ENCODE results near the gene ERC1. TPM values are rescaled to one million over a fixed set of nuclear protein-coding genes. Genes with fewer than 3 reads are reported as not detected.
"Not testable (repeated sequence)": the region's sequence is repeated elsewhere in the genome, so short reads cannot be mapped to it uniquely, and the experiment has no call there.

The ERC1 gene
- total and polyA plus RNA-seq, 2 experiments from 2014 or later = 18.4 to 29.7 TPM

DNA sequence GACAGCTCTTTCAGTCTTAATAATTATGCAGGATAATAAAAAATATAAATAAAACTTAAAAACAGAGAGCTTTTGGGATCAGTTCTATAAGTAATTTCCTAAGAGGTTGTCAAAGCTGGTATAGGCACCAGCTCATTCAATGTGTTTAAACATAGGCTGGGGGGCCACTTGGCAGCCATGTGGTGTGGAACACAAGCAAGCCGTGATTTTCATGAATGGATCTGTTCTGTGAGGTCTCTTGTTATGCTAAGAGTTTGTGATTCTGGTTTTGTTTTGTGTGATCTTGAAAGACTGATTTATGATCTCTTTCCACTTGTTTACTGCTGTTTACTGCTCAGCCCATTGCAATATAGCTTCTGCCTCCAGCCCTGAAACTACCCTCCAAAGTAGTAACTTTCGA, 362.4 kb downstream of the ERC1 start:
- DNase-seq (ENCODE audit: low spot score) = no peak
- Histone ChIP-seq H3K9me2 (replicated peaks; ENCODE audit: insufficient read depth) (no peaks in the 10 kb centered on the region), H3K27ac (no peak overlapping the region)

DNA sequence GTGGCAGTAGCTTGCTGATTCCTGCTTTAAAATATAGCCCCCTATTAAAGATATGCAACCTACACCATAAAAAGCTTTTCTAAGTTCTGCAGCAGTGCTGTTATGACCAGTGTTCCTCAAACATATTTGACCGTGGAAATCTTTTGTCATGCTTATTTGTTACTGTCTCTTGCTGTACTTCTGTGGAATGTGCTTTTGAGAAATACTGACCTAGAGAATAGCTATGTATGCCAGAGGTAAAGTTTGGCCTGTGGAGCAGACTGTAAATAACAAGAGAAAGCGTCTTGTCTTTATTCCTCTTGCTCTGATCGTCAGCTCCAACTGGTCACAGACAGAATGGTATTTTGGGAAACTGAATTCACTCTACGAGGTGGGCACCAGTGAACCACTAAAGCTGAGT, 364.4 kb downstream of the ERC1 start:
- 83% methylated on average over 4 of the region's 4 CpGs for WGBS (ENCODE audit: low lambda C conversion rate, missing lambda C conversion rate)
- Histone ChIP-seq H2AFZ (no peak overlapping the region), H3K27ac (no peak overlapping the region), H4K20me1 (ENCODE audit: insufficient read depth, poor library complexity, severe bottlenecking) (no peaks in the 10 kb centered on the region), H3K4me2 (no peak overlapping the region), H3K4me3 (no peak overlapping the region), H3K4me1 (ENCODE audit: insufficient read depth) (peaks cover 6% of the 10 kb centered on the region), H3K36me3 (replicated peaks; ENCODE audit: insufficient read depth, low read depth) (no peaks in the 10 kb centered on the region), H3K9me3 (ENCODE audit: low read depth) (no peaks in the 10 kb centered on the region), H3K9me2 (replicated peaks; ENCODE audit: insufficient read depth) (no peaks in the 10 kb centered on the region), H3K27me3 (no peaks in the 10 kb centered on the region), H3K79me2 (no peaks in the 10 kb centered on the region)
- no peak for TF ChIP-seq EZH2phosphoT487 (IDR thresholded peaks at IDR 0.05; ENCODE audit: low read depth, severe bottlenecking, unreplicated experiment)
- no peak for TF ChIP-seq EZH2 (IDR thresholded peaks at IDR 0.05; ENCODE audit: borderline replicate concordance)
- TF ChIP-seq, protein P1, sequence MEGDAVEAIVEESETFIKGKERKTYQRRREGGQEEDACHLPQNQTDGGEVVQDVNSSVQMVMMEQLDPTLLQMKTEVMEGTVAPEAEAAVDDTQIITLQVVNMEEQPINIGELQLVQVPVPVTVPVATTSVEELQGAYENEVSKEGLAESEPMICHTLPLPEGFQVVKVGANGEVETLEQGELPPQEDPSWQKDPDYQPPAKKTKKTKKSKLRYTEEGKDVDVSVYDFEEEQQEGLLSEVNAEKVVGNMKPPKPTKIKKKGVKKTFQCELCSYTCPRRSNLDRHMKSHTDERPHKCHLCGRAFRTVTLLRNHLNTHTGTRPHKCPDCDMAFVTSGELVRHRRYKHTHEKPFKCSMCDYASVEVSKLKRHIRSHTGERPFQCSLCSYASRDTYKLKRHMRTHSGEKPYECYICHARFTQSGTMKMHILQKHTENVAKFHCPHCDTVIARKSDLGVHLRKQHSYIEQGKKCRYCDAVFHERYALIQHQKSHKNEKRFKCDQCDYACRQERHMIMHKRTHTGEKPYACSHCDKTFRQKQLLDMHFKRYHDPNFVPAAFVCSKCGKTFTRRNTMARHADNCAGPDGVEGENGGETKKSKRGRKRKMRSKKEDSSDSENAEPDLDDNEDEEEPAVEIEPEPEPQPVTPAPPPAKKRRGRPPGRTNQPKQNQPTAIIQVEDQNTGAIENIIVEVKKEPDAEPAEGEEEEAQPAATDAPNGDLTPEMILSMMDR (IDR thresholded peaks at IDR 0.05; ENCODE audit: poor library complexity) = no peak
- no peak for DNase-seq (ENCODE audit: low spot score)

More for the DNA sequence above, 362.4 kb downstream of the ERC1 start:
- Histone ChIP-seq H3K4me1 (ENCODE audit: insufficient read depth) (peaks cover 12% of the 10 kb centered on the region), H2AFZ (no peak overlapping the region), H4K20me1 (ENCODE audit: insufficient read depth, poor library complexity, severe bottlenecking) (no peaks in the 10 kb centered on the region), H3K4me2 (no peak overlapping the region), H3K9me3 (ENCODE audit: low read depth) (no peaks in the 10 kb centered on the region), H3K79me2 (no peaks in the 10 kb centered on the region), H3K27me3 (no peaks in the 10 kb centered on the region), H3K4me3 (no peak overlapping the region), H3K36me3 (replicated peaks; ENCODE audit: insufficient read depth, low read depth) (no peaks in the 10 kb centered on the region)
- TF ChIP-seq EZH2phosphoT487 (IDR thresholded peaks at IDR 0.05; ENCODE audit: low read depth, severe bottlenecking, unreplicated experiment) (no peak), EZH2 (IDR thresholded peaks at IDR 0.05; ENCODE audit: borderline replicate concordance) (no peak)
- TF ChIP-seq, protein P1 (IDR thresholded peaks at IDR 0.05; ENCODE audit: poor library complexity) = no peak
- 87% methylated on average over 2 of the region's 2 CpGs for WGBS (ENCODE audit: low lambda C conversion rate, missing lambda C conversion rate)

DNA sequence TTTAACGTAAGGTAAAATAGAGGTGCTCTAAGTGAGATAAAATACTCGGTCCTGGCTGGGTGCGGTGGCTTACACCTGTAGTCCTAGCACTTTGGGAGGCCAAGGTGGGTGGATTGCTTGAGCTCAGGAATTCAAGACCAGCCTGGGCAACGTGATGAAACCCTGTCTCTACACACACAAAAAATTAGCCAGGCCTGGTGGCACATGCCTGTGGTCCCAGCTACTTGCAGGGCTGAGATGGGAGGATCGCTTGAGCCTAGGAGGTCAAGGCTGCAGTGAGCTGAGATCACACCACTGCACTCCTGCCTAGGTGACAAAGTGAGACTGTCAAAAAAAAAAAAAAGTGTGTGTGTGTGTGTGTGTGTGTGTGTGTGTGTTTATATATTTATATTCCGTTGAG, 364.8 kb downstream of the ERC1 start:
- not testable (repeated sequence) for H3K4me3 ChIP-seq; H3K79me2 ChIP-seq; H4K20me1 ChIP-seq (ENCODE audit: insufficient read depth, poor library complexity, severe bottlenecking); H3K4me1 ChIP-seq (ENCODE audit: insufficient read depth); H3K4me2 ChIP-seq; DNase-seq (ENCODE audit: low spot score); H3K9me2 ChIP-seq (replicated peaks; ENCODE audit: insufficient read depth); H3K36me3 ChIP-seq (replicated peaks; ENCODE audit: insufficient read depth, low read depth); H3K27me3 ChIP-seq; H2AFZ ChIP-seq; H3K27ac ChIP-seq; H3K9me3 ChIP-seq (ENCODE audit: low read depth)
- 93% methylated on average over 6 of the region's 6 CpGs for WGBS (ENCODE audit: low lambda C conversion rate, missing lambda C conversion rate)

DNA sequence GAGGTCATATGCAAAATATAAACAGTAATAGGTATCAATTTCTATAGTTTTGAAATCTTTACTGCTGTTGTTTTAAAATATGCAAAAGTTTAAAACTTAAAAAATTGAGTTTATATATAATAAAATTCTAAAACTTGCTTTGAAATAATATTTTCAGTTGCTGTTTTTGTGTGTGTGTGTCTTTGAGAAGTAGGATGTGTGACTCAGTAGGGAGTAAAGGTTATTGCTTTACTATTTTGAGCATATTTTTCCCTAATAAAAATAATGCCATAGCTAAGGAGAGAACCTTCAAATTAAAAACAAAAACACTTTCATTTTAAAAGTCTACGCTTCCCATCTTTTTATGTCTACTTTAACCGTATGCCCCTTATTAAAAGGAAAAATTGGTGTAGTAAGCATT, 365.3 kb downstream of the ERC1 start:
- WGBS (ENCODE audit: low lambda C conversion rate, missing lambda C conversion rate) = 75% methylated on average over 2 of the region's 2 CpGs
- Histone ChIP-seq H3K27me3 (no peaks in the 10 kb centered on the region), H3K4me3 (no peak overlapping the region), H3K4me1 (ENCODE audit: insufficient read depth) (no peaks in the 10 kb centered on the region), H3K9me3 (ENCODE audit: low read depth) (no peaks in the 10 kb centered on the region), H2AFZ (no peak overlapping the region), H3K27ac (no peak overlapping the region), H3K4me2 (no peak overlapping the region), H4K20me1 (ENCODE audit: insufficient read depth, poor library complexity, severe bottlenecking) (no peaks in the 10 kb centered on the region), H3K79me2 (no peaks in the 10 kb centered on the region), H3K36me3 (replicated peaks; ENCODE audit: insufficient read depth, low read depth) (no peaks in the 10 kb centered on the region), H3K9me2 (replicated peaks; ENCODE audit: insufficient read depth) (no peaks in the 10 kb centered on the region)
- DNase-seq (ENCODE audit: low spot score) = no peak
- TF ChIP-seq EZH2 (IDR thresholded peaks at IDR 0.05; ENCODE audit: borderline replicate concordance) (no peak), EZH2phosphoT487 (IDR thresholded peaks at IDR 0.05; ENCODE audit: low read depth, severe bottlenecking, unreplicated experiment) (no peak)
- TF ChIP-seq, protein P1 (IDR thresholded peaks at IDR 0.05; ENCODE audit: poor library complexity) = no peak

All from hepatocyte (in vitro differentiated cells).